HL-60 (cell line): ENCODE results near the gene DSEL.

Experiments
- CTCF ChIP-seq: IDR thresholded peaks from one replicate; pipeline ENCODE4 v1.5.1; 2011; ENCODE audit warnings: low read length, control low read depth, inconsistent platforms; ENCODE audit not compliant: insufficient read depth
- GABPA ChIP-seq: IDR thresholded peaks from 2 replicates; pipeline ENCODE4 v1.6.1; 2012; ENCODE audit warnings: low read depth
- POLR2AphosphoS5 ChIP-seq: IDR thresholded peaks from 2 replicates; pipeline ENCODE4 v1.6.1; 2012; ENCODE audit warnings: low read depth
- REST ChIP-seq: IDR thresholded peaks from 2 replicates; pipeline ENCODE4 v1.6.1; 2012; ENCODE audit warnings: low read depth; ENCODE audit not compliant: insufficient replicate concordance
- SPI1 ChIP-seq: IDR thresholded peaks from 2 replicates; pipeline ENCODE4 v1.6.1; 2012; ENCODE audit warnings: low read depth, mild to moderate bottlenecking, borderline replicate concordance

- TF ChIP-seq CTCF = no peak
- TF ChIP-seq GABPA = no peak
- no peak for TF ChIP-seq SPI1
- TF ChIP-seq REST = no peak
- TF ChIP-seq POLR2AphosphoS5 = no peak
Observed at GRCh38 chr18:67531929-67532328, 15.4 kb upstream of the DSEL start.
